Neural crest cell (in vitro differentiated cells): ENCODE data around the gene MCRIP2. TPM values are rescaled to one million over a fixed set of nuclear protein-coding genes. Genes with fewer than 3 reads are reported as not detected.

Experiments used
- DNase-seq: peaks from one replicate; pipeline ENCODE4 v3.0.0; 2021; ENCODE audit warnings: low read depth, mixed read lengths, low spot score
- H3K27ac Mint-ChIP-seq: one replicate; pipeline ENCODE4 v1.8.0; 2021; ENCODE audit warnings: mild to moderate bottlenecking, mixed read lengths; ENCODE audit not compliant: unreplicated experiment
- H3K27me3 Mint-ChIP-seq: 2 replicates; pipeline ENCODE4 v1.8.0; 2021; ENCODE audit warnings: low read depth, mild to moderate bottlenecking, mixed read lengths
- H3K36me3 Mint-ChIP-seq: 2 replicates; pipeline ENCODE4 v1.8.0; 2021; ENCODE audit warnings: low read depth, mild to moderate bottlenecking, mixed read lengths
- H3K4me1 Mint-ChIP-seq: 2 replicates; pipeline ENCODE4 v1.8.0; 2021; ENCODE audit warnings: mixed read lengths
- H3K4me3 Mint-ChIP-seq: one replicate; pipeline ENCODE4 v1.8.0; 2021; ENCODE audit warnings: mild to moderate bottlenecking, mixed read lengths
- H3K9me3 Mint-ChIP-seq: 2 replicates; pipeline ENCODE4 v1.8.0; 2021; ENCODE audit warnings: mixed read lengths
- total RNA-seq: library from RNA; stranded (reverse); gene quantifications from 2 replicates; pipeline ENCODE4 v1.2.1, GENCODE V29; 2021
- TF ChIP-seq, protein P1 (sequence below): fragments of 200-600 bp; sonication (generic); conservative IDR thresholded peaks from 2 replicates; pipeline ENCODE4 v1.5.0; 2021; ENCODE audit warnings: antibody characterized with exemption, mild to moderate bottlenecking

MCRIP2 gene
- total RNA-seq, 1 donor from 2014 or later, result 17.6 TPM

- peaks cover 3% of the 10 kb centered on the region for H3K36me3 Mint-ChIP-seq
- H3K27me3 Mint-ChIP-seq, result peaks cover 2% of the 10 kb centered on the region
- no peak for DNase-seq
- no peaks in the 10 kb centered on the region for H3K9me3 Mint-ChIP-seq
- no peak overlapping the region for H3K27ac Mint-ChIP-seq
- peaks cover 30% of the 10 kb centered on the region for H3K4me1 Mint-ChIP-seq
- TF ChIP-seq, protein P1, sequence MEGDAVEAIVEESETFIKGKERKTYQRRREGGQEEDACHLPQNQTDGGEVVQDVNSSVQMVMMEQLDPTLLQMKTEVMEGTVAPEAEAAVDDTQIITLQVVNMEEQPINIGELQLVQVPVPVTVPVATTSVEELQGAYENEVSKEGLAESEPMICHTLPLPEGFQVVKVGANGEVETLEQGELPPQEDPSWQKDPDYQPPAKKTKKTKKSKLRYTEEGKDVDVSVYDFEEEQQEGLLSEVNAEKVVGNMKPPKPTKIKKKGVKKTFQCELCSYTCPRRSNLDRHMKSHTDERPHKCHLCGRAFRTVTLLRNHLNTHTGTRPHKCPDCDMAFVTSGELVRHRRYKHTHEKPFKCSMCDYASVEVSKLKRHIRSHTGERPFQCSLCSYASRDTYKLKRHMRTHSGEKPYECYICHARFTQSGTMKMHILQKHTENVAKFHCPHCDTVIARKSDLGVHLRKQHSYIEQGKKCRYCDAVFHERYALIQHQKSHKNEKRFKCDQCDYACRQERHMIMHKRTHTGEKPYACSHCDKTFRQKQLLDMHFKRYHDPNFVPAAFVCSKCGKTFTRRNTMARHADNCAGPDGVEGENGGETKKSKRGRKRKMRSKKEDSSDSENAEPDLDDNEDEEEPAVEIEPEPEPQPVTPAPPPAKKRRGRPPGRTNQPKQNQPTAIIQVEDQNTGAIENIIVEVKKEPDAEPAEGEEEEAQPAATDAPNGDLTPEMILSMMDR, result no peak
- no peak overlapping the region for H3K4me3 Mint-ChIP-seq
Measured at GRCh38 chr16:625117-625976, 16.3 kb upstream of the MCRIP2 start.

DNA sequence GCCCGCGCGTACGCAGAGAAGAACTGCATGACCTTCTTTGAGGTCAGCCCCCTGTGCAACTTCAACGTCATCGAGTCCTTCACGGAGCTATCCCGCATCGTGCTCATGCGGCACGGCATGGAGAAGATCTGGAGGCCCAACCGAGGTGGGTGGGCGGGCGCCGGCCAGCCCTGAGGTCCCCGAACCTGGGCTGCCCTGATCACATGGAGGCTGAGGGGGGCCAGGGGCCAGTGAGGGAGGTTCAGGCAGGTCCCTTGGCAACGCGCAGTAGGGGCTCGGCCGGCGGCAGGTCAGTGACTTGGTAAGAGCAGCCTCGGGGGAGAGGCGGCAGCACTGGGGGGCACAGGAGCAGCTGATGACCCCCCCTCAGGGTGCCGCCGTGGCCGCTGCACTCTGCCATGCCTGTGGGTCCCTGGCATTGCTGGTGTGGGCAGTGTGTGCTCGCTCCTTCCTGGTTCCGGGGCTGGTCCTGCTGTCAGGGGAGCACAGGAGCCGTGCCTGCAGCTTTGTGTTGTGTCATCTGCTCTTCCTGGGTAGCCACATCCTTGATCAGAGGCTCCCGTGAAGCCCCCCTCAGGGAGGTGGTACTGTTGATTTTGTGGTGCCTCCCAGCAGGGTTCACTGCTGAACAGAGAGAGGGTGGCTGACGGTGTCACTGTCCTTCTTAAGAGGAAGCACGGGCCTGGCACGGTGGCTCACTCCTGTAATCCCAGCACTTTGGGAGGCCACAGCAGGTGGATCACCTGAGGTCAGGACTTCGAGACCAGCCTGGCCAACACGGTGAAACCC is 15.5 kb upstream of the MCRIP2 start:
- TF ChIP-seq, protein P1, result no peak
- Mint-ChIP-seq H3K27ac (no peak overlapping the region), H3K4me3 (peak overlapping the region; percentile 54), H3K9me3 (no peaks in the 10 kb centered on the region), H3K4me1 (peaks cover 30% of the 10 kb centered on the region), H3K27me3 (peaks cover 2% of the 10 kb centered on the region), H3K36me3 (peaks cover 3% of the 10 kb centered on the region)
- no peak for DNase-seq

DNA sequence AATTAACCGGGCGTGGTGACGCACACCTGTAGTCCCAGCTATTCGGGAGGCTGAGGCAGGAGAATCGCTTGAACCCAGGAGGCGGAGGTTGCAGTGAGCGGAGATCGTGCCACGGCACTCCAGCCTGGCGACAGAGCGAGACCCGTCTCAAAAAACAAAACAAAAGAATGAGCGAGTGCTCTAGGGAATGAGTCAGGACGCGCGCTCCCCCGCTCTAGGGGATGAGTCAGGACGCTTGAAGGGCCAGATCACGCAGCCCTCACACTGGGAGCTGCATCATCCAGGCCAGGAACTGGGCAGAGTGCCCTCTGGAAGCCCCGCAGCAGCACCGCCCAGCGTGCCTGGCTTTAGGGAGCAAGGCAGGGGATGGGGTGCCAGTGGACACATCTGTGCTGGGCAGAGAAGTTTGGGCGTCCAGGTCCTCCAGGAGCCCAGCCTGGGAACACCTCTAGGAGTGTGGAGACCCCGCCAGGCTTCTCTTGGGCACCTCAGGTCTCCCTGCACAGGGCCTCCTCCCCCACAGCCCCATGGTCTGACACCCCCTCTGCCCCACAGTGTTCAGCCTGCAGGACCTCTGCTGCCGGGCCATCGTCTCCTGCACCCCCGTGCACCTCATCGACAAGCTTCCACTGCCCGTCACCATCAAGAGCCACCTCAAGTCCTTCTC is 14.7 kb upstream of the MCRIP2 start:
- Mint-ChIP-seq H3K9me3 (no peaks in the 10 kb centered on the region), H3K4me3 (peak overlapping the region; percentile 54), H3K27me3 (peaks cover 2% of the 10 kb centered on the region), H3K36me3 (peaks cover 3% of the 10 kb centered on the region), H3K4me1 (peaks cover 25% of the 10 kb centered on the region), H3K27ac (no peak overlapping the region)
- TF ChIP-seq, protein P1, result no peak
- DNase-seq, result no peak

- no peak for DNase-seq
- Mint-ChIP-seq H3K4me1 (peaks cover 22% of the 10 kb centered on the region), H3K27ac (no peak overlapping the region), H3K9me3 (no peaks in the 10 kb centered on the region), H3K4me3 (no peak overlapping the region), H3K36me3 (peaks cover 3% of the 10 kb centered on the region), H3K27me3 (peaks cover 2% of the 10 kb centered on the region)
- TF ChIP-seq, protein P1, result no peak
Measured at GRCh38 chr16:627454-628239, 14.0 kb upstream of the MCRIP2 start.
